Retinal pigment epithelial cell (primary cell): ENCODE measurements around the gene PTPRN2.

ENCODE experiments used
- DNase-seq: peaks from one replicate; pipeline ENCODE4 v3.0.0-alpha.2; 2010; ENCODE audit warnings: low read depth
- H3K4me3 ChIP-seq: 2 replicates; pipeline ENCODE4 v1.5.1; 2011; ENCODE audit warnings: mild to moderate bottlenecking, low read length, control low read depth, moderate library complexity
- TF ChIP-seq, protein P1 (sequence below): conservative IDR thresholded peaks from 2 replicates; pipeline ENCODE4 v1.5.1; 2011; ENCODE audit warnings: low read depth, low read length, control low read depth, inconsistent platforms

The PTPRN2 gene

GRCh38 chr7:158323741-158324396 lies 263.8 kb downstream of the PTPRN2 start:
- no peak for DNase-seq
- H3K4me3 ChIP-seq: no peak overlapping the region
- TF ChIP-seq, protein P1, sequence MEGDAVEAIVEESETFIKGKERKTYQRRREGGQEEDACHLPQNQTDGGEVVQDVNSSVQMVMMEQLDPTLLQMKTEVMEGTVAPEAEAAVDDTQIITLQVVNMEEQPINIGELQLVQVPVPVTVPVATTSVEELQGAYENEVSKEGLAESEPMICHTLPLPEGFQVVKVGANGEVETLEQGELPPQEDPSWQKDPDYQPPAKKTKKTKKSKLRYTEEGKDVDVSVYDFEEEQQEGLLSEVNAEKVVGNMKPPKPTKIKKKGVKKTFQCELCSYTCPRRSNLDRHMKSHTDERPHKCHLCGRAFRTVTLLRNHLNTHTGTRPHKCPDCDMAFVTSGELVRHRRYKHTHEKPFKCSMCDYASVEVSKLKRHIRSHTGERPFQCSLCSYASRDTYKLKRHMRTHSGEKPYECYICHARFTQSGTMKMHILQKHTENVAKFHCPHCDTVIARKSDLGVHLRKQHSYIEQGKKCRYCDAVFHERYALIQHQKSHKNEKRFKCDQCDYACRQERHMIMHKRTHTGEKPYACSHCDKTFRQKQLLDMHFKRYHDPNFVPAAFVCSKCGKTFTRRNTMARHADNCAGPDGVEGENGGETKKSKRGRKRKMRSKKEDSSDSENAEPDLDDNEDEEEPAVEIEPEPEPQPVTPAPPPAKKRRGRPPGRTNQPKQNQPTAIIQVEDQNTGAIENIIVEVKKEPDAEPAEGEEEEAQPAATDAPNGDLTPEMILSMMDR: no peak

- DNase-seq: no peak
These were observed 264.8 kb downstream of the PTPRN2 start for GRCh38 chr7:158322616-158323530.

GRCh38 chr7:158321936-158322615 lies 265.5 kb downstream of the PTPRN2 start:
- no peak overlapping the region for H3K4me3 ChIP-seq
- DNase-seq: no peak
- TF ChIP-seq, protein P1: no peak

More at GRCh38 chr7:158322616-158323530, 264.8 kb downstream of the PTPRN2 start:
- TF ChIP-seq, protein P1: no peak
- no peak overlapping the region for H3K4me3 ChIP-seq

GRCh38 chr7:158321056-158321700 lies 266.4 kb downstream of the PTPRN2 start:
- DNase-seq: no peak
- TF ChIP-seq, protein P1: no peak
- H3K4me3 ChIP-seq: no peak overlapping the region

DNA sequence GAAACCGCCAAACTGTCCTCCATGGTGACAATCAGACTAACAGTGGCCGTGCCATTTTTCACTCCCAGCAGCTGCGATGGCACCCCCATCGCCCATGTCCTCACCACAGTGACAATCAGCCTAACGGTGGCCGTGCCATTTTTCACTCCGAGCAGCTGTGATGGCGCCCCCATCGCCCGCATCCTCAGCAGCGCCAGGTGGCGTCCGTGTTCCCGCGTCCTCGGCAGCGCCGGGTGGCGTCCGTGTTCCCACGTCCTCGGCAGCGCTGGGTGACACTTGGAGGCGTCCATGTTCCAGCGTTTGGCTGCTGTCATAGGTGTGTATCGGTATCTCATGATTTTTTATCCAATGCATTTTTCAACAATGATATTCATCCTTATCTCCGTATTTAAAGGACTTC lies 267.3 kb downstream of the PTPRN2 start:
- no peak for DNase-seq
- H3K4me3 ChIP-seq: no peak overlapping the region
- TF ChIP-seq, protein P1: no peak

- no peak for DNase-seq
- TF ChIP-seq, protein P1: no peak
- no peak overlapping the region for H3K4me3 ChIP-seq
These were observed 269.1 kb downstream of the PTPRN2 start for GRCh38 chr7:158318511-158318913.
